ENCODE results near the gene TSSK6. TPM values are rescaled to one million over a fixed set of nuclear protein-coding genes. Genes with fewer than 3 reads are reported as not detected.

TSSK6 gene
- polyA plus RNA-seq, 1 donor (not counting 4 experiments of a cell fraction or from before 2014, with no cell fraction given): 0.47 TPM

- Histone ChIP-seq H3K9me3 (ENCODE audit: control insufficient read depth, low read depth, low read length) (no peaks in the 10 kb centered on the region), H3K36me3 (ENCODE audit: control insufficient read depth in 2 of 2, extremely low read depth in 1 of 2, insufficient read depth in 2 of 2, low read length in 2 of 2) (peaks cover 0 to 15% of the 10 kb centered on the region in 2 experiments), H3K4me1 (ENCODE audit: control insufficient read depth, extremely low read depth, insufficient read depth, low read length) (peaks cover 2% of the 10 kb centered on the region), H3K4me3 (ENCODE audit: control insufficient read depth in 2 of 3, extremely low read depth in 1 of 3, insufficient read depth in 2 of 3, low read depth in 1 of 3, low read length in 3 of 3) (no peak overlapping the region), H3K27me3 (ENCODE audit: control insufficient read depth, extremely low read depth, insufficient read depth, low read length) (no peaks in the 10 kb centered on the region), H3K9ac (ENCODE audit: control insufficient read depth, extremely low read depth, insufficient read depth, low read length) (no peak overlapping the region), H3K27ac (ENCODE audit: control insufficient read depth, insufficient read depth, low read length) (no peak overlapping the region), H3K9me1 (ENCODE audit: control insufficient read depth, extremely low read depth, insufficient read depth, low read length) (no peaks in the 10 kb centered on the region), H3K79me2 (ENCODE audit: control insufficient read depth, insufficient read depth, low read length) (no peaks in the 10 kb centered on the region), H4K20me1 (ENCODE audit: control insufficient read depth, extremely low read depth, insufficient read depth, low read length) (no peaks in the 10 kb centered on the region), H3K4me2 (ENCODE audit: control insufficient read depth, extremely low read depth, insufficient read depth, low read depth, low read length) (no peak overlapping the region), H2AFZ (ENCODE audit: control insufficient read depth, low read length) (no peak overlapping the region)
- dilution Hi-C loops (cut with MboI; ENCODE audit: extremely low pct_ligation_motif_present, low sequenced_read_pairs): no loop called here
- FAIRE-seq: no peak
- no peak for DNase-seq (ENCODE audit: low read depth, low spot score)
- TF ChIP-seq EZH2 (IDR thresholded peaks at IDR 0.05; ENCODE audit: low read length): no peak
- TF ChIP-seq, protein P1, sequence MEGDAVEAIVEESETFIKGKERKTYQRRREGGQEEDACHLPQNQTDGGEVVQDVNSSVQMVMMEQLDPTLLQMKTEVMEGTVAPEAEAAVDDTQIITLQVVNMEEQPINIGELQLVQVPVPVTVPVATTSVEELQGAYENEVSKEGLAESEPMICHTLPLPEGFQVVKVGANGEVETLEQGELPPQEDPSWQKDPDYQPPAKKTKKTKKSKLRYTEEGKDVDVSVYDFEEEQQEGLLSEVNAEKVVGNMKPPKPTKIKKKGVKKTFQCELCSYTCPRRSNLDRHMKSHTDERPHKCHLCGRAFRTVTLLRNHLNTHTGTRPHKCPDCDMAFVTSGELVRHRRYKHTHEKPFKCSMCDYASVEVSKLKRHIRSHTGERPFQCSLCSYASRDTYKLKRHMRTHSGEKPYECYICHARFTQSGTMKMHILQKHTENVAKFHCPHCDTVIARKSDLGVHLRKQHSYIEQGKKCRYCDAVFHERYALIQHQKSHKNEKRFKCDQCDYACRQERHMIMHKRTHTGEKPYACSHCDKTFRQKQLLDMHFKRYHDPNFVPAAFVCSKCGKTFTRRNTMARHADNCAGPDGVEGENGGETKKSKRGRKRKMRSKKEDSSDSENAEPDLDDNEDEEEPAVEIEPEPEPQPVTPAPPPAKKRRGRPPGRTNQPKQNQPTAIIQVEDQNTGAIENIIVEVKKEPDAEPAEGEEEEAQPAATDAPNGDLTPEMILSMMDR (optimal IDR thresholded peaks at IDR 0.05 in 1 of 3, IDR thresholded peaks at IDR 0.05 in 1 of 3, conservative IDR thresholded peaks at IDR 0.05 in 1 of 3; ENCODE audit: extremely low read depth in 1 of 3, insufficient read depth in 2 of 3, low read length in 3 of 3): peak in 1 of 3 experiments; percentile 4
These were observed 15.1 kb upstream of the TSSK6 start for GRCh38 chr19:19530423-19530804.

DNA sequence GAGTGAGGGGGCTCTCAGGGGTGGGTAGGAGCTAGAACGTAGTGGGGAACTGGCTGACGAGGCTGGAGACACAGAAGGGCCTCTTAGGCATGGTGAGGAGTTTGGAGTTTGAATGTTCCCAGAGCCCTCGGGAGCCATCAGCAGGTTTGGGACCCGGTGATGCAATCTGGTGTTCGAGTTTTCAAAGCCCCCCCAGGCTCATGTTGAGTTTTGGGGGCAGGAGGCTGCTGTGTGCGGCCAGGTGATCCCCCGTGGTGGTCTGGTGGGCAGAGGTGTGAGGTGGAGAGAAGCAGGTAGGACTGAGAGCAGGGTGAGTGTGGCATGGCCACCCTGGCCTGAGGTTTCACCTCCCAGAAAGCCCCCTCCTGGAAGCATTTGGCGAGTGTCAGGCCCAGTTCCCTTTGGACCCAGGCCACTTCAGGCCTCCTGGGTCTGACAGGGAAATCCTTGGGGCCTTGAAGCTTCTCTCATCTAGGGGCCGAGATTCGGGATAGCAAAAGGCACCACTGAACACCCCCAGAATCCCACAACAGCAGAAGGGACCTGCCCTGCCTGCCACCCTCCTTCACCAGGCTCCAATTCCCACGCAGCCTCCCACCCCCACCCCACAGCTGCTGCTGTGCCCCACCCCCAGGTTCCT is 14.6 kb upstream of the TSSK6 start:
- Histone ChIP-seq H3K27ac (ENCODE audit: control insufficient read depth, insufficient read depth, low read length) (no peak overlapping the region), H3K79me2 (ENCODE audit: control insufficient read depth, insufficient read depth, low read length) (peaks cover under 1% of the 10 kb centered on the region), H3K9me3 (ENCODE audit: control insufficient read depth, low read depth, low read length) (no peaks in the 10 kb centered on the region), H3K4me2 (ENCODE audit: control insufficient read depth, extremely low read depth, insufficient read depth, low read depth, low read length) (no peak overlapping the region), H3K9me1 (ENCODE audit: control insufficient read depth, extremely low read depth, insufficient read depth, low read length) (no peaks in the 10 kb centered on the region), H2AFZ (ENCODE audit: control insufficient read depth, low read length) (no peak overlapping the region), H3K9ac (ENCODE audit: control insufficient read depth, extremely low read depth, insufficient read depth, low read length) (no peak overlapping the region), H3K4me1 (ENCODE audit: control insufficient read depth, extremely low read depth, insufficient read depth, low read length) (peaks cover 2% of the 10 kb centered on the region), H3K4me3 (ENCODE audit: control insufficient read depth in 2 of 3, extremely low read depth in 1 of 3, insufficient read depth in 2 of 3, low read depth in 1 of 3, low read length in 3 of 3) (no peak overlapping the region), H3K27me3 (ENCODE audit: control insufficient read depth, extremely low read depth, insufficient read depth, low read length) (no peaks in the 10 kb centered on the region), H3K36me3 (ENCODE audit: control insufficient read depth in 2 of 2, extremely low read depth in 1 of 2, insufficient read depth in 2 of 2, low read length in 2 of 2) (peaks cover 0 to 15% of the 10 kb centered on the region in 2 experiments), H4K20me1 (ENCODE audit: control insufficient read depth, extremely low read depth, insufficient read depth, low read length) (no peaks in the 10 kb centered on the region)
- FAIRE-seq: no peak
- TF ChIP-seq EZH2 (IDR thresholded peaks at IDR 0.05; ENCODE audit: low read length): no peak
- TF ChIP-seq, protein P1 (optimal IDR thresholded peaks at IDR 0.05 in 1 of 3, IDR thresholded peaks at IDR 0.05 in 1 of 3, conservative IDR thresholded peaks at IDR 0.05 in 1 of 3; ENCODE audit: extremely low read depth in 1 of 3, insufficient read depth in 2 of 3, low read length in 3 of 3): no peak
- dilution Hi-C loops (cut with MboI; ENCODE audit: extremely low pct_ligation_motif_present, low sequenced_read_pairs): no loop called here
- no peak for DNase-seq (ENCODE audit: low read depth, low spot score)
